ENCODE measurements around the gene KCNMA1. TPM values are rescaled to one million over a fixed set of nuclear protein-coding genes. Genes with fewer than 3 reads are reported as not detected.
A peak's percentile ranks its signal among the peaks of the same experiment; 100 is the strongest.

The KCNMA1 gene
- total RNA-seq, 4 donors from 2014 or later: 146 to 300 (median 265) TPM

GRCh38 chr10:77678146-77678545 lies 40.5 kb upstream of the KCNMA1 start:
- Histone ChIP-seq H3K27ac (replicated peaks in 1 of 4) (no peak overlapping the region), H3K4me3 (no peak overlapping the region), H3K36me3 (no peaks in the 10 kb centered on the region), H3K4me1 (no peaks in the 10 kb centered on the region), H3K9me3 (no peaks in the 10 kb centered on the region), H3K27me3 (no peaks in the 10 kb centered on the region)
- intact Hi-C loops (cut with DNase I): no loop called here
- DNase-seq (ENCODE audit: extremely low spot score): peak; percentile 78
- TF ChIP-seq POLR2AphosphoS5 (IDR thresholded peaks at IDR 0.05): no peak
- no peak for TF ChIP-seq EP300 (IDR thresholded peaks at IDR 0.05)
- TF ChIP-seq POLR2A (IDR thresholded peaks at IDR 0.05; ENCODE audit: low read depth): no peak
- TF ChIP-seq, protein P1, sequence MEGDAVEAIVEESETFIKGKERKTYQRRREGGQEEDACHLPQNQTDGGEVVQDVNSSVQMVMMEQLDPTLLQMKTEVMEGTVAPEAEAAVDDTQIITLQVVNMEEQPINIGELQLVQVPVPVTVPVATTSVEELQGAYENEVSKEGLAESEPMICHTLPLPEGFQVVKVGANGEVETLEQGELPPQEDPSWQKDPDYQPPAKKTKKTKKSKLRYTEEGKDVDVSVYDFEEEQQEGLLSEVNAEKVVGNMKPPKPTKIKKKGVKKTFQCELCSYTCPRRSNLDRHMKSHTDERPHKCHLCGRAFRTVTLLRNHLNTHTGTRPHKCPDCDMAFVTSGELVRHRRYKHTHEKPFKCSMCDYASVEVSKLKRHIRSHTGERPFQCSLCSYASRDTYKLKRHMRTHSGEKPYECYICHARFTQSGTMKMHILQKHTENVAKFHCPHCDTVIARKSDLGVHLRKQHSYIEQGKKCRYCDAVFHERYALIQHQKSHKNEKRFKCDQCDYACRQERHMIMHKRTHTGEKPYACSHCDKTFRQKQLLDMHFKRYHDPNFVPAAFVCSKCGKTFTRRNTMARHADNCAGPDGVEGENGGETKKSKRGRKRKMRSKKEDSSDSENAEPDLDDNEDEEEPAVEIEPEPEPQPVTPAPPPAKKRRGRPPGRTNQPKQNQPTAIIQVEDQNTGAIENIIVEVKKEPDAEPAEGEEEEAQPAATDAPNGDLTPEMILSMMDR (IDR thresholded peaks at IDR 0.05): no peak
- 87% methylated on average over 3 of the region's 3 CpGs for WGBS

DNA sequence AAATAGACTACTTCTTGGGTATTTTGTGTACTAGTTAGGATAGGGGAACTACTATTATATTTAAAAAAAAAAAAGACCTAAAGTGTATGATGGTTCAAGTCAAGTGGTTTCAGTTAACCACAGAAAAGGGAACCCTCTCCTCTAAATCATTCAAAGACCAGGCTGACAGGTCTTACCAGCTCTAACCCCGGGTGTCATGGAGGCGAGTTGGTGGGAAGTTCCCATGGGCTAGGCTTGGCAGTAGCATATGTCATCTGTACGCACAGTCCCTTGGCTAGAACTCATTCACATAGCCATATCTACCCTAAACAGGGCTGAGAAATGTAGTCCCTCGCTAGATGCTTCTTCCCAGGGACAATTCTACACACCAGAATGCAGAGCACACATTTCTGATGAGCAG lies 37.7 kb upstream of the KCNMA1 start:
- H3K36me3 ChIP-seq: no peaks in the 10 kb centered on the region
- 81% methylated on average over 4 of the region's 4 CpGs for WGBS
- TF ChIP-seq EP300 (IDR thresholded peaks at IDR 0.05) (no peak), POLR2AphosphoS5 (IDR thresholded peaks at IDR 0.05) (no peak), POLR2A (IDR thresholded peaks at IDR 0.05; ENCODE audit: low read depth) (no peak)
- TF ChIP-seq, protein P1 (IDR thresholded peaks at IDR 0.05): no peak

GRCh38 chr10:77673515-77674140 lies 36.0 kb upstream of the KCNMA1 start:
- intact Hi-C loops (cut with DNase I): no loop called here
- 86% methylated on average over 6 of the region's 6 CpGs for WGBS
- DNase-seq (ENCODE audit: extremely low spot score): peak; percentile 53
- H3K9me3 ChIP-seq: no peaks in the 10 kb centered on the region
- H3K4me1 ChIP-seq: no peaks in the 10 kb centered on the region
- H3K27ac ChIP-seq (replicated peaks in 1 of 4): no peak overlapping the region
- TF ChIP-seq POLR2AphosphoS5 (IDR thresholded peaks at IDR 0.05) (no peak), POLR2A (IDR thresholded peaks at IDR 0.05; ENCODE audit: low read depth) (no peak), EP300 (IDR thresholded peaks at IDR 0.05) (no peak)
- TF ChIP-seq, protein P1 (IDR thresholded peaks at IDR 0.05): no peak
- no peaks in the 10 kb centered on the region for H3K36me3 ChIP-seq
- H3K4me3 ChIP-seq: no peak overlapping the region
- peaks cover 0 to 5% (median 0%) of the 10 kb centered on the region in 4 donors for H3K27me3 ChIP-seq

More for the DNA sequence above, 37.7 kb upstream of the KCNMA1 start:
- Histone ChIP-seq H3K4me3 (no peak overlapping the region), H3K9me3 (no peaks in the 10 kb centered on the region), H3K27ac (replicated peaks in 1 of 4) (no peak overlapping the region), H3K4me1 (no peaks in the 10 kb centered on the region), H3K27me3 (peaks cover 0 to 5% (median 0%) of the 10 kb centered on the region in 4 donors)
- intact Hi-C loops (cut with DNase I): no loop called here
- DNase-seq (ENCODE audit: extremely low spot score): peak; percentile 57

GRCh38 chr10:77673101-77673500 lies 35.5 kb upstream of the KCNMA1 start:
- no peak for DNase-seq (ENCODE audit: extremely low spot score)
- peaks cover 0 to 5% (median 0%) of the 10 kb centered on the region in 4 donors for H3K27me3 ChIP-seq
- intact Hi-C loops (cut with DNase I): no loop called here
- 86% methylated on average over 2 of the region's 2 CpGs for WGBS
- H3K9me3 ChIP-seq: no peaks in the 10 kb centered on the region
- no peak overlapping the region for H3K4me3 ChIP-seq
- H3K36me3 ChIP-seq: no peaks in the 10 kb centered on the region
- TF ChIP-seq POLR2A (IDR thresholded peaks at IDR 0.05; ENCODE audit: low read depth): no peak
- TF ChIP-seq, protein P1 (IDR thresholded peaks at IDR 0.05): no peak
- TF ChIP-seq EP300 (IDR thresholded peaks at IDR 0.05): no peak
- TF ChIP-seq POLR2AphosphoS5 (IDR thresholded peaks at IDR 0.05): no peak
- no peak overlapping the region for H3K27ac ChIP-seq (replicated peaks in 1 of 4)
- H3K4me1 ChIP-seq: no peaks in the 10 kb centered on the region
